Osteoblast (primary cell): ENCODE results near the gene FBXL12. TPM values are rescaled to one million over a fixed set of nuclear protein-coding genes. Genes with fewer than 3 reads are reported as not detected.

Source experiments
- DNase-seq: peaks from one replicate; pipeline ENCODE4 v3.0.0; 2011; ENCODE audit warnings: low spot score, mixed read lengths; ENCODE audit not compliant: insufficient read length; ENCODE audit errors: missing footprints
- H2AFZ ChIP-seq: 2 replicates; pipeline ENCODE4 v1.6.0; 2011; ENCODE audit warnings: mild to moderate bottlenecking, low read length
- H3K27ac ChIP-seq: 2 replicates; pipeline ENCODE4 v1.5.1; 2011; ENCODE audit warnings: mild to moderate bottlenecking, low read depth, low read length, moderate library complexity
- H3K27me3 ChIP-seq: 2 replicates; pipeline ENCODE4 v1.6.0; 2012; ENCODE audit warnings: mild to moderate bottlenecking, control low read depth, inconsistent platforms, low read length, moderate library complexity; ENCODE audit not compliant: insufficient read depth
- H3K36me3 ChIP-seq: 2 replicates; pipeline ENCODE4 v1.5.1; 2011; ENCODE audit warnings: mild to moderate bottlenecking, low read length, control low read depth, moderate library complexity; ENCODE audit not compliant: insufficient read depth
- H3K4me1 ChIP-seq: 2 replicates; pipeline ENCODE4 v1.5.1; 2011; ENCODE audit warnings: mild to moderate bottlenecking, low read length, control low read depth, moderate library complexity; ENCODE audit not compliant: insufficient read depth
- H3K4me2 ChIP-seq: 2 replicates; pipeline ENCODE4 v1.6.0; 2011; ENCODE audit warnings: mild to moderate bottlenecking, low read length; ENCODE audit not compliant: insufficient read depth
- H3K4me3 ChIP-seq: fragments of 200-600 bp; sonication (generic); 3 replicates; pipeline ENCODE4 v1.5.1; 2012; ENCODE audit warnings: mild to moderate bottlenecking, low read length, inconsistent platforms; ENCODE audit not compliant: insufficient read depth
- H3K79me2 ChIP-seq: 2 replicates; pipeline ENCODE4 v1.6.0; 2012; ENCODE audit warnings: mild to moderate bottlenecking, low read length, control low read depth, inconsistent platforms; ENCODE audit not compliant: insufficient read depth
- H3K9me3 ChIP-seq: 2 replicates; pipeline ENCODE4 v1.5.1; 2011; ENCODE audit warnings: low read depth, low read length, control low read depth
- H4K20me1 ChIP-seq: 2 replicates; pipeline ENCODE4 v1.6.0; 2012; ENCODE audit warnings: mild to moderate bottlenecking, low read length, control low read depth; ENCODE audit not compliant: insufficient read depth
- CTCF ChIP-seq: IDR thresholded peaks from 2 replicates; pipeline ENCODE4 v1.5.1; 2011; ENCODE audit warnings: mild to moderate bottlenecking, low read depth, low read length, moderate library complexity; ENCODE audit errors: extremely low read depth
- total RNA-seq: library from RNA; depleted of rRNA; stranded (reverse); fragments of >200 nt; gene quantifications from 2 replicates; pipeline ENCODE4 v1.2.3, GENCODE V29; 2012

The FBXL12 gene
- 23.9 and 25.0 TPM in 2 replicates for total RNA-seq

- peaks cover 6% of the 10 kb centered on the region for H4K20me1 ChIP-seq
- peak; percentile 98 for DNase-seq
- peak within 1 kb of the TSS; percentile 99 for H3K4me2 ChIP-seq
- H3K9me3 ChIP-seq, result no peaks in the 10 kb centered on the region
- peak within 1 kb of the TSS; percentile 92 for H3K27ac ChIP-seq
- peak within 1 kb of the TSS; percentile 100 for H3K4me3 ChIP-seq
- H3K4me1 ChIP-seq, result peaks cover 11% of the 10 kb centered on the region
- peak within 1 kb of the TSS; percentile 95 for H2AFZ ChIP-seq
- H3K36me3 ChIP-seq, result peaks cover 2% of the 10 kb centered on the region
- no peak for TF ChIP-seq CTCF
- H3K27me3 ChIP-seq, result no peaks in the 10 kb centered on the region
- peaks cover 43% of the 10 kb centered on the region for H3K79me2 ChIP-seq
These were observed at the start of gene FBXL12 for GRCh38 chr19:9818734-9819595. Gene FBXL12, minus strand, starts transcription at chr19:9819079. Its CDS starts 266 bp downstream, at chr19:9818813.

GRCh38 chr19:9865732-9866501 lies 47.0 kb upstream of the FBXL12 start:
- Histone ChIP-seq H2AFZ (no peak overlapping the region), H3K4me2 (no peak overlapping the region), H3K27ac (no peak overlapping the region), H3K27me3 (no peaks in the 10 kb centered on the region), H4K20me1 (no peaks in the 10 kb centered on the region), H3K4me1 (no peaks in the 10 kb centered on the region), H3K9me3 (no peaks in the 10 kb centered on the region), H3K79me2 (no peaks in the 10 kb centered on the region), H3K4me3 (no peak overlapping the region), H3K36me3 (no peaks in the 10 kb centered on the region)
- TF ChIP-seq CTCF, result no peak
- no peak for DNase-seq

- TF ChIP-seq CTCF, result no peak
- Histone ChIP-seq H4K20me1 (no peaks in the 10 kb centered on the region), H3K36me3 (no peaks in the 10 kb centered on the region), H2AFZ (no peak overlapping the region), H3K27ac (no peak overlapping the region), H3K79me2 (no peaks in the 10 kb centered on the region), H3K27me3 (no peaks in the 10 kb centered on the region), H3K4me3 (no peak overlapping the region), H3K4me2 (no peak overlapping the region), H3K4me1 (no peaks in the 10 kb centered on the region), H3K9me3 (no peaks in the 10 kb centered on the region)
- no peak for DNase-seq
These were observed 44.9 kb upstream of the FBXL12 start for GRCh38 chr19:9863759-9864158.

GRCh38 chr19:9862938-9863337 lies 44.1 kb upstream of the FBXL12 start:
- no peak overlapping the region for H3K27ac ChIP-seq
- no peak for DNase-seq
- H3K79me2 ChIP-seq, result no peaks in the 10 kb centered on the region
- H3K36me3 ChIP-seq, result no peaks in the 10 kb centered on the region
- no peaks in the 10 kb centered on the region for H3K4me1 ChIP-seq
- H3K9me3 ChIP-seq, result no peaks in the 10 kb centered on the region
- no peak overlapping the region for H3K4me2 ChIP-seq
- no peaks in the 10 kb centered on the region for H4K20me1 ChIP-seq
- no peak overlapping the region for H2AFZ ChIP-seq
- no peaks in the 10 kb centered on the region for H3K27me3 ChIP-seq
- no peak overlapping the region for H3K4me3 ChIP-seq
- no peak for TF ChIP-seq CTCF
